Hepatocyte (in vitro differentiated cells): Measurements from ENCODE around the gene KIFC3.

Experiments used
- CTCF ChIP-seq: fragments of 200-600 bp; sonication (generic); IDR thresholded peaks from 2 replicates; pipeline ENCODE4 v1.5.1; 2016; ENCODE audit warnings: antibody characterized with exemption, mild to moderate bottlenecking; ENCODE audit not compliant: poor library complexity
- EZH2 ChIP-seq: fragments of 200-600 bp; sonication (generic); IDR thresholded peaks from 2 replicates; pipeline ENCODE4 v1.6.1; 2016; ENCODE audit warnings: antibody characterized with exemption, mild to moderate bottlenecking, borderline replicate concordance

GRCh38 chr16:57743886-57744641 lies 58.2 kb downstream of the KIFC3 start:
- TF ChIP-seq CTCF (no peak), EZH2 (no peak)
